Measurements from ENCODE around the gene RAET1G. TPM values are rescaled to one million over a fixed set of nuclear protein-coding genes. Genes with fewer than 3 reads are reported as not detected.

RAET1G gene
- total and polyA plus RNA-seq, 2 donors (not counting 3 experiments of a cell fraction or from before 2014, with no cell fraction given): 1.6 to 2.1 TPM

- Histone ChIP-seq H3K27me3 (ENCODE audit: control insufficient read depth in 2 of 2, insufficient read depth in 2 of 2, low read length in 2 of 2) (peaks cover 56 to 72% of the 10 kb centered on the region in 2 experiments), H3K4me1 (ENCODE audit: control insufficient read depth, extremely low read depth, insufficient read depth, low read length) (peaks cover 10% of the 10 kb centered on the region), H3K9ac (replicated peaks; ENCODE audit: extremely low read depth, insufficient read depth, low read length) (no peak overlapping the region), H2AFZ (ENCODE audit: low read depth, low read length) (no peak overlapping the region), H3K36me3 (ENCODE audit: control insufficient read depth in 2 of 2, extremely low read depth in 1 of 2, insufficient read depth in 2 of 2, low read length in 2 of 2) (no peaks in the 10 kb centered on the region), H3K4me3 (replicated peaks in 1 of 3; ENCODE audit: insufficient read depth in 1 of 3, low read depth in 1 of 3, low read length in 3 of 3) (no peak overlapping the region), H3K79me2 (ENCODE audit: control insufficient read depth, insufficient read depth, low read length) (no peaks in the 10 kb centered on the region), H3K9me1 (replicated peaks; ENCODE audit: control insufficient read depth, extremely low read depth, insufficient read depth, low read length) (no peaks in the 10 kb centered on the region), H4K20me1 (replicated peaks; ENCODE audit: control insufficient read depth, extremely low read depth, insufficient read depth, low read length) (no peaks in the 10 kb centered on the region), H3K4me2 (ENCODE audit: insufficient read depth, low read length) (no peak overlapping the region), H3K9me3 (replicated peaks; ENCODE audit: control insufficient read depth, insufficient read depth, low read length) (no peaks in the 10 kb centered on the region), H3K27ac (ENCODE audit: insufficient read depth, low read depth, low read length) (no peak overlapping the region)
- TF ChIP-seq JUN (IDR thresholded peaks at IDR 0.05; ENCODE audit: borderline replicate concordance, insufficient read depth, insufficient read length, low read depth): no peak
- no peak for TF ChIP-seq POLR2A (IDR thresholded peaks at IDR 0.05; ENCODE audit: low read depth, low read length)
- no peak for TF ChIP-seq MAX (IDR thresholded peaks at IDR 0.05; ENCODE audit: insufficient read depth, insufficient read length)
- FAIRE-seq (no peak), DNase-seq (ENCODE audit: low read depth, low spot score) (no peak)
- POLR2A ChIA-PET: no interaction called here
- no TSS peak for BruUV-seq (replicated peaks)
- intact Hi-C loops (cut with micrococcal nuclease): no loop called here
- dilution Hi-C loops (cut with MboI; ENCODE audit: extremely low pct_ligation_motif_present, low sequenced_read_pairs): no loop called here
- CTCF ChIA-PET: interaction anchor here (2.5 kb wide), 1 partner anchor 80 kb away, joined by 63 read pairs; no protein-coding TSS in a partner anchor
Observed at GRCh38 chr6:149936743-149937142, 13.8 kb upstream of the RAET1G start.

GRCh38 chr6:149935668-149936067, 12.7 kb upstream of the RAET1G start:
- Histone ChIP-seq H2AFZ (ENCODE audit: low read depth, low read length) (no peak overlapping the region), H3K4me2 (ENCODE audit: insufficient read depth, low read length) (no peak overlapping the region), H3K27me3 (ENCODE audit: control insufficient read depth in 2 of 2, insufficient read depth in 2 of 2, low read length in 2 of 2) (peaks cover 62 to 77% of the 10 kb centered on the region in 2 experiments), H3K9me3 (replicated peaks; ENCODE audit: control insufficient read depth, insufficient read depth, low read length) (no peaks in the 10 kb centered on the region), H3K27ac (ENCODE audit: insufficient read depth, low read depth, low read length) (no peak overlapping the region), H3K9ac (replicated peaks; ENCODE audit: extremely low read depth, insufficient read depth, low read length) (no peak overlapping the region), H3K9me1 (replicated peaks; ENCODE audit: control insufficient read depth, extremely low read depth, insufficient read depth, low read length) (no peaks in the 10 kb centered on the region), H3K4me1 (ENCODE audit: control insufficient read depth, extremely low read depth, insufficient read depth, low read length) (peaks cover 10% of the 10 kb centered on the region), H4K20me1 (replicated peaks; ENCODE audit: control insufficient read depth, extremely low read depth, insufficient read depth, low read length) (no peaks in the 10 kb centered on the region), H3K79me2 (ENCODE audit: control insufficient read depth, insufficient read depth, low read length) (no peaks in the 10 kb centered on the region), H3K36me3 (ENCODE audit: control insufficient read depth in 2 of 2, extremely low read depth in 1 of 2, insufficient read depth in 2 of 2, low read length in 2 of 2) (no peaks in the 10 kb centered on the region), H3K4me3 (replicated peaks in 1 of 3; ENCODE audit: insufficient read depth in 1 of 3, low read depth in 1 of 3, low read length in 3 of 3) (no peak overlapping the region)
- ChIA-PET POLR2A (no interaction called here), CTCF (interaction anchor here (2.5 kb wide), 1 partner anchor 81 kb away, joined by 63 read pairs; no protein-coding TSS in a partner anchor)
- FAIRE-seq: no peak
- TF ChIP-seq MAX (IDR thresholded peaks at IDR 0.05; ENCODE audit: insufficient read depth, insufficient read length) (no peak), GATA2 (IDR thresholded peaks at IDR 0.05; ENCODE audit: insufficient read depth, insufficient read length, low read depth, low read length) (no peak), CTCF (IDR thresholded peaks at IDR 0.05; ENCODE audit: extremely low read depth in 1 of 2, insufficient read depth in 1 of 2, low read depth in 1 of 2, low read length in 2 of 2) (no peak), FOS (IDR thresholded peaks at IDR 0.05; ENCODE audit: borderline replicate concordance, insufficient read depth, low read length) (no peak), POLR2AphosphoS5 (IDR thresholded peaks at IDR 0.05; ENCODE audit: insufficient read depth, low read depth, low read length) (no peak), JUN (IDR thresholded peaks at IDR 0.05; ENCODE audit: borderline replicate concordance, insufficient read depth, insufficient read length, low read depth) (no peak), EZH2 (IDR thresholded peaks at IDR 0.05; ENCODE audit: borderline replicate concordance, low read depth, low read length, severe bottlenecking) (no peak), MYC (IDR thresholded peaks at IDR 0.05; ENCODE audit: low read depth, low read length) (no peak), POLR2A (IDR thresholded peaks at IDR 0.05; ENCODE audit: low read depth, low read length) (no peak)
- dilution Hi-C loops (cut with MboI; ENCODE audit: extremely low pct_ligation_motif_present, low sequenced_read_pairs) (no loop called here), intact Hi-C loops (cut with micrococcal nuclease) (loop anchor here (2.0 kb wide), 2 partner anchors 27 to 399 kb away; partner anchors contain the start of gene ULBP1)
- no TSS peak for BruUV-seq (replicated peaks)
- no peak for DNase-seq (ENCODE audit: low read depth, low spot score)

Measured in endothelial cell of umbilical vein (primary cell).